HG02884 (cell line): ENCODE measurements around the gene THOC2.
"Not testable (repeated sequence)": the region's sequence is repeated elsewhere in the genome, so short reads cannot be mapped to it uniquely, and the experiment has no call there.

Experiments
- ATAC-seq: cut with Tn5 transposase; IDR thresholded peaks from one replicate; pipeline ENCODE4 v1.9.1; 2021; ENCODE audit warnings: mild to moderate bottlenecking, moderate library complexity; ENCODE audit not compliant: unreplicated experiment

The THOC2 gene

GRCh38 chrX:123590842-123591486 is 141.9 kb downstream of the THOC2 start:
- peak; percentile 70 for ATAC-seq

DNA sequence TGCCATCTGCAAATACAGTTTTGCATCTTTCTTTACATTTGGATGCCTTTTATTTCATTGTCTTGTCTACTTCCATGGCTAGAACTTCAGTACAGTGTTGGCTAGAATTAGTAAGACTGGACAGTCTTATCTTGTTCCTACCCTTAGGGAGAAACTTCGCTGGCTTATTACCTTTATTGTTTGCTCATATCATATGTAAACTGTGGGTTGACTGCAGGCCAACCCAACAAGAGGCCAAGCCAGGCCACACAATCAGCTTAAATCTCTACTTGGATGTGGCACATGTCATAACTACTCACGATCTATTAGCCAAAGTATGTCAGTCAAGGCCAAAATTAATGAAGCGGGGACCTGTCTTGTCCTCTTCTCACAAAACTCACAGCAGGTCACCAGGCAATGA is 144.1 kb downstream of the THOC2 start:
- ATAC-seq = no peak

GRCh38 chrX:123581586-123581985 is 151.3 kb downstream of the THOC2 start:
- ATAC-seq = no peak

GRCh38 chrX:123580792-123581191 is 152.1 kb downstream of the THOC2 start:
- no peak for ATAC-seq

GRCh38 chrX:123574027-123574426 is 158.8 kb downstream of the THOC2 start:
- not testable (repeated sequence) for ATAC-seq

DNA sequence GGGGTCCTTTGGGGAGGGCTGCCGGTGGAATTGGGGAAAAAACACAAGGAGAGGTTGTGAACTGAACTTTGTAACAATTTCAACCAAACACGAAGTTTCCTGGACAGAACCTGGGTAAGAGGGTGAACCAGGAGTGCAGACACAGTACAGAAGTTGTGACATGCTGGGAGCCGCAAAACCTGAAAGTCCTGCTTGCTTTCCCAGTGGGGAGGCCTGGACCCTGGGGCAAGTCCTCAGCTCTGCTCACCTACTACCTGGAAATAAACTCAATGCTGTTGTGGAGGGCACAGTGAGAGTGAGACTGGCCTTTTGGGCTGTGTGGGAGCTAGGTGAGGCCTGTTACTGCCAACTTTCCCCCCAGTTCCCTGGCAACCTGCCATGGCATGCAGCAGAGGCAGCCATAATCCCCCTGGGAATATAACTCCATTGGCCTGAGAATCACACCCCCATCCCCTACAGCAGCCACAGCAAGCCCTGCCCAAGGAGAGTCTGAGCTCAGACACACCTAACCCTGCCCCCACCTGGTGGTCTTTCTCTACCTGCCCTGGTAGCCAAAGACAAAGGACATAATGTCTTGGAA is 162.8 kb downstream of the THOC2 start:
- ATAC-seq = no peak

DNA sequence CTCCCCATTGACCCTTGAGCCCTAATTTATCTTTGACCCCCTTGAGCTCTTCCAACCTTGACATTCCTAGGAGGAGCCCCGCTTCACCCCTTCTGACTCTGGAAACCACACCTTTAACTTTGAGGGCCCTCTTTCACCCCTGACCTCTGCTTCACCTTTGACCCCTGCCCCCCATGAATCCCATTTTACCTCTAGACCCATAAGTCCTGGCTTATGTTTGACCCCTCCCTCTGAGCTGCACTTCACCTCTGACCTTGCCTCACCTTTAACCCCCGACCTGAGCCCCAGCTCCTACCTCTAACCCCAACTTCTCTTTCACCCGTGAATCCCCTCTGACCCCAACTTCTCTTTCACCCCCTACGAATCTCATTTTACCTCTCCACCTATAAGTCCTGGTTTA is 169.7 kb downstream of the THOC2 start:
- no peak for ATAC-seq

DNA sequence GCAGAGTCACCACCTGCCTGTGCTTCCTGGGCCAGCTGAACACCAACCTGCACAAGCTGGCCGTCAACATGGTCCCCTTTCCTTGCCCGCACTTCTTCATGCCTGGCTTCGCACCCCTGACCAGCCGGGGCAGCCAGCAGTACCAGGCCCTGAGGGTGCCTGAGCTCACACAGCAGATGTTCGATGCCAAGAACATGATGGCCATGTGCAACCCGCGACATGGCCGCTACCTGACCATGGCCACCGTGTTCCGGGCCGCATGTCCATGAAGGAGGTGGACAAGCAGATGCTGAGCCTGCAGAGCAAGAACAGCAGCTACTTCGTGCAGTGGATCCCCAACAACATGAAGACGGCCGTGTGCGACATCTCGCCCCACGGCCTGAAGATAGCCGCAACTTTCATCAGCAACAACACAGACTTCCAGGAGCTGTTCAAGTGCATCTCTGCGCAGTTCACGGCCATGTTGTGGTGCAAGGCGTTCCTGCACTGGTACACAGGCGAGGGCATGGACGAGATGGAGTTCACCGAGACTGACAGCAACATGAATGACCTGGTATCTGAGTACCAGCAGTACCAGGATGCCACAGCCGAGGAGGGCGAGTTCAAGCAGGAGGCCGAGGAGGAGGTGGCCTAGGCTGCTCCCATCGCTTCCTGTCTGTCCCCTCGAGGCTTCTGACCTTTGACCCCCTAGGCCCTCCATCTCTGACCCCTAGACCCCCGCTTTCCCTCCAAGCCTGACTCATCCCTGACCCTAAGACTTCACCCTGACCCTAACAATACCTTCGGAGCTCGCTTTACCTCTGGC is 170.3 kb downstream of the THOC2 start:
- ATAC-seq = no peak

GRCh38 chrX:123561439-123562215 is 171.2 kb downstream of the THOC2 start:
- no peak for ATAC-seq

DNA sequence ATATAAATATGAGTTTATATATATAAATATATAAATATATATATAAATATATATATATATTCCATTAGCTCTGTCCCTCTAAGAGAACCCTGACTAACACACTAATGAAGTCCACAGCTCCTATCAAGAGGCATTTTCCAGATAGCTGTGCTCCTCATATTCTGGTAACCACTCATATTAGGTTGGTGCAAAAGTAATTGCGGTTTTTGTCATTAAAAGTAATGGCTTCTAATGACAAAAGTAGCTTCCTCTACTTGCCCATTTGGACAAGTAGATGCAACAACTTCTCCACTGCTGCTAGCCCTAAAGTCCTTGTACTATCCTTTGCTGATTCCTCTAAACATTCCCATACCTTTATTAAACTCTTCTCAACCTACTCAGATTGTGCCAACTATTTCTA is 182.0 kb downstream of the THOC2 start:
- no peak for ATAC-seq
